GM12891 (cell line): Measurements from ENCODE around the gene ARHGAP24.

ENCODE experiments used
- PAX5 ChIP-seq: IDR thresholded peaks from 2 replicates; pipeline ENCODE4 v1.6.1; 2011; ENCODE audit warnings: low read length, moderate library complexity, mild to moderate bottlenecking; ENCODE audit not compliant: insufficient read depth, severe bottlenecking
- POLR2A ChIP-seq: IDR thresholded peaks from 2 replicates; pipeline ENCODE4 v1.6.1; 2011; ENCODE audit warnings: low read depth, low read length, control low read depth
- POLR2AphosphoS5 ChIP-seq: IDR thresholded peaks from 2 replicates; pipeline ENCODE4 v1.6.1; 2011; ENCODE audit warnings: low read depth, low read length, control low read depth
- POU2F2 ChIP-seq: IDR thresholded peaks from 2 replicates; pipeline ENCODE4 v1.6.1; 2011; ENCODE audit warnings: low read depth, mild to moderate bottlenecking, control low read depth, low read length, moderate library complexity
- SPI1 ChIP-seq: IDR thresholded peaks from 2 replicates; pipeline ENCODE4 v1.6.1; 2011; ENCODE audit warnings: low read depth, low read length, control low read depth
- TAF1 ChIP-seq: IDR thresholded peaks from 2 replicates; pipeline ENCODE4 v1.6.1; 2011; ENCODE audit warnings: low read depth, low read length, control low read depth

DNA sequence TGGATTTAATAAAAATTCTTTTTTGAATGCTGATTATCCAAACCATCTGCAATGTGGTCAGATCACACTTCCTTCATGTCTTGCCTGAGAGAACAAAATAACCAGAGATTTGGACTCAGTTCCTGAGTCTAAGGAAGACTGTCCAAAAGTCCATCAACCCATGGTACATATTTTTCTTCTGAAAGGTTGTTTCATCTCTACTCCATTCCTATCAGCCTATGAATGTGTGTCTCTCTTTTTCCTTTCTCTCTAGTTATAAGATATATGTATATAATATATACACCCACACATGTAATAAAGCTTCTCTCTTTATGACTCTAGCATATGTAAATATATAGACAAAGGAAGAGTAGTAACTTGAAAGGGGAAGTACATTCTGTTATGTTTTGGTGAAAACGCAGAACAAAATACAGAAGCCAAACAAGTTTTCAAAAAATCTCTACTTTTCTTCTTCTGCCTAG is 226.9 kb downstream of the ARHGAP24 start:
- TF ChIP-seq POLR2A (no peak), POLR2AphosphoS5 (no peak), TAF1 (no peak), POU2F2 (no peak), SPI1 (peak; percentile 81), PAX5 (no peak)
